Hepatocyte (in vitro differentiated cells): ENCODE results near the gene SIK2.

Source experiments
- EZH2phosphoT487 ChIP-seq: fragments of 200-600 bp; sonication (generic); IDR thresholded peaks from one replicate; pipeline ENCODE4 v1.6.1; 2018; ENCODE audit warnings: antibody characterized with exemption, mild to moderate bottlenecking, low read depth, moderate library complexity; ENCODE audit not compliant: unreplicated experiment, severe bottlenecking
- TF ChIP-seq, protein P1 (sequence below): fragments of 200-600 bp; sonication (generic); IDR thresholded peaks from 2 replicates; pipeline ENCODE4 v1.5.1; 2016; ENCODE audit warnings: antibody characterized with exemption, mild to moderate bottlenecking; ENCODE audit not compliant: poor library complexity

DNA sequence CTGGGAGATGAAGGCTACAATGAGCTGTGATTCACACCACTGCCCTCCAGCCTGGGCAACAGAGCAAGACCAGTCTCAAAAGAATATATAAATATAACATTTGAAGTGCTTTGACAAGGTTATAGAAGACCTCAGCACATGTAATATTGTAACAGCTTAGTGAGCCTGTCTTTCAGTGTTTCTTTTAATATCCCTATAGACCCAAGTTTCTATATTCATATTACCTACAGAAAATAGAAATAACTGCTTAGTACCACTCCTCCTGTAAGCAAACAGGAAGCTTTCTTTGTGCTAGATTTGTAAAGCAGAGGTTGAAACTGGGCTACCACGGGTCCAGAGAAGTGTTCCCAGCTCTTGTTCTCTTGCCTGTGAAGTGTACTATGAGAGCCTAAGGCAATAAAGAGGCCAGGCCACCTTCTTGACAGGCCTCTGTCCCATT lies 95.7 kb downstream of the SIK2 start:
- TF ChIP-seq, protein P1, sequence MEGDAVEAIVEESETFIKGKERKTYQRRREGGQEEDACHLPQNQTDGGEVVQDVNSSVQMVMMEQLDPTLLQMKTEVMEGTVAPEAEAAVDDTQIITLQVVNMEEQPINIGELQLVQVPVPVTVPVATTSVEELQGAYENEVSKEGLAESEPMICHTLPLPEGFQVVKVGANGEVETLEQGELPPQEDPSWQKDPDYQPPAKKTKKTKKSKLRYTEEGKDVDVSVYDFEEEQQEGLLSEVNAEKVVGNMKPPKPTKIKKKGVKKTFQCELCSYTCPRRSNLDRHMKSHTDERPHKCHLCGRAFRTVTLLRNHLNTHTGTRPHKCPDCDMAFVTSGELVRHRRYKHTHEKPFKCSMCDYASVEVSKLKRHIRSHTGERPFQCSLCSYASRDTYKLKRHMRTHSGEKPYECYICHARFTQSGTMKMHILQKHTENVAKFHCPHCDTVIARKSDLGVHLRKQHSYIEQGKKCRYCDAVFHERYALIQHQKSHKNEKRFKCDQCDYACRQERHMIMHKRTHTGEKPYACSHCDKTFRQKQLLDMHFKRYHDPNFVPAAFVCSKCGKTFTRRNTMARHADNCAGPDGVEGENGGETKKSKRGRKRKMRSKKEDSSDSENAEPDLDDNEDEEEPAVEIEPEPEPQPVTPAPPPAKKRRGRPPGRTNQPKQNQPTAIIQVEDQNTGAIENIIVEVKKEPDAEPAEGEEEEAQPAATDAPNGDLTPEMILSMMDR: no peak
- TF ChIP-seq EZH2phosphoT487: no peak
